Smooth muscle cell (in vitro differentiated cells): ENCODE results near the gene CDK5RAP1. TPM values are rescaled to one million over a fixed set of nuclear protein-coding genes. Genes with fewer than 3 reads are reported as not detected.

Source experiments
- DNase-seq: peaks from one replicate; lab custom pipeline; 2025; ENCODE audit not compliant: unreplicated experiment; lab: John Stamatoyannopoulos, UW
- H2AFZ ChIP-seq: fragments of 200-600 bp; sonication (generic); 2 replicates; pipeline ENCODE4 v1.6.0; 2016; ENCODE audit warnings: antibody characterized with exemption, low read depth, mild to moderate bottlenecking
- H3F3A ChIP-seq: fragments of 200-600 bp; sonication (generic); 2 replicates; pipeline ENCODE4 v1.6.0; 2017; ENCODE audit warnings: antibody characterized with exemption, low read depth
- H3K27ac ChIP-seq: fragments of 200-600 bp; sonication (generic); 2 replicates; pipeline ENCODE4 v1.5.1; 2016; ENCODE audit warnings: low read depth, mild to moderate bottlenecking
- H3K27me3 ChIP-seq: fragments of 200-600 bp; sonication (generic); 2 replicates; pipeline ENCODE4 v1.6.1; 2016; ENCODE audit warnings: low read depth, mild to moderate bottlenecking
- H3K36me3 ChIP-seq: fragments of 200-600 bp; sonication (generic); 2 replicates; pipeline ENCODE4 v1.5.1; 2016; ENCODE audit warnings: low read depth
- H3K4me1 ChIP-seq: fragments of 200-600 bp; sonication (generic); 2 replicates; pipeline ENCODE4 v1.5.1; 2016; ENCODE audit warnings: low read depth
- H3K4me2 ChIP-seq: fragments of 200-600 bp; sonication (generic); 2 replicates; pipeline ENCODE4 v1.6.0; 2016; ENCODE audit warnings: mild to moderate bottlenecking
- H3K4me3 ChIP-seq: fragments of 200-600 bp; sonication (generic); 2 replicates; pipeline ENCODE4 v1.5.1; 2016; ENCODE audit warnings: mild to moderate bottlenecking
- H3K79me2 ChIP-seq: fragments of 200-600 bp; sonication (generic); 2 replicates; pipeline ENCODE4 v1.6.0; 2016; ENCODE audit warnings: low read depth, mild to moderate bottlenecking
- H3K9ac ChIP-seq: fragments of 200-600 bp; sonication (generic); 2 replicates; pipeline ENCODE4 v1.6.0; 2016; ENCODE audit warnings: low read depth
- H3K9me3 ChIP-seq: fragments of 200-600 bp; sonication (generic); replicated peaks from 2 replicates; pipeline ENCODE4 v1.5.1; 2016; ENCODE audit warnings: low read depth
- H4K20me1 ChIP-seq: fragments of 200-600 bp; sonication (generic); 2 replicates; pipeline ENCODE4 v1.6.0; 2016; ENCODE audit warnings: low read depth
- CTCF ChIP-seq: fragments of 200-600 bp; sonication (generic); IDR thresholded peaks from 2 replicates; pipeline ENCODE4 v1.5.1; 2017; ENCODE audit warnings: borderline replicate concordance, mild to moderate bottlenecking, antibody characterized with exemption; ENCODE audit not compliant: insufficient read depth, poor library complexity, severe bottlenecking
- WGBS: methylation state at CpG from one replicate; pipeline ENCODE4 v1.1.7; 2016; ENCODE audit warnings: low lambda C conversion rate; 5-methylcytosine and 5-hydroxymethylcytosine counted together
- polyA plus RNA-seq: library from polyadenylated mRNA; unstranded; fragments of >200 nt; fragmentation: Nextera tagmentation; extraction: Ambion mirVana; gene quantifications from 2 replicates; pipeline ENCODE4 v1.2.1, GENCODE V29; 2016
- total RNA-seq: library from RNA; depleted of rRNA; stranded (reverse); fragments of >200 nt; gene quantifications from 2 replicates; pipeline ENCODE4 v1.2.3, GENCODE V29; 2014

The CDK5RAP1 gene
- total and polyA plus RNA-seq, 2 experiments from 2014 or later, result 29.5 to 54.7 TPM

GRCh38 chr20:33351696-33352095 is 49.6 kb downstream of the CDK5RAP1 start:
- H3K27ac ChIP-seq, result no peak overlapping the region
- no peak overlapping the region for H3K4me2 ChIP-seq
- H3K9ac ChIP-seq, result no peak overlapping the region
- no peak overlapping the region for H3K4me3 ChIP-seq
- no peaks in the 10 kb centered on the region for H3F3A ChIP-seq
- 48% methylated on average over 3 of the region's 3 CpGs for WGBS
- TF ChIP-seq CTCF, result no peak
- H3K36me3 ChIP-seq, result no peaks in the 10 kb centered on the region
- no peaks in the 10 kb centered on the region for H3K4me1 ChIP-seq
- no peak for DNase-seq
- no peaks in the 10 kb centered on the region for H4K20me1 ChIP-seq
- H3K79me2 ChIP-seq, result no peaks in the 10 kb centered on the region
- H3K9me3 ChIP-seq, result no peaks in the 10 kb centered on the region
- H2AFZ ChIP-seq, result no peak overlapping the region
- H3K27me3 ChIP-seq, result no peaks in the 10 kb centered on the region

- Histone ChIP-seq H3K79me2 (no peaks in the 10 kb centered on the region), H3K36me3 (no peaks in the 10 kb centered on the region), H3K27ac (no peak overlapping the region), H3K9ac (no peak overlapping the region), H3K4me3 (no peak overlapping the region), H3K4me2 (no peak overlapping the region), H3K4me1 (no peaks in the 10 kb centered on the region), H4K20me1 (no peaks in the 10 kb centered on the region), H2AFZ (no peak overlapping the region), H3F3A (peaks cover 4% of the 10 kb centered on the region), H3K27me3 (no peaks in the 10 kb centered on the region), H3K9me3 (no peaks in the 10 kb centered on the region)
- DNase-seq, result no peak
- TF ChIP-seq CTCF, result no peak
- WGBS, result 91% methylated on average over 8 of the region's 8 CpGs
Observed at GRCh38 chr20:33349493-33349892, 51.8 kb downstream of the CDK5RAP1 start.

DNA sequence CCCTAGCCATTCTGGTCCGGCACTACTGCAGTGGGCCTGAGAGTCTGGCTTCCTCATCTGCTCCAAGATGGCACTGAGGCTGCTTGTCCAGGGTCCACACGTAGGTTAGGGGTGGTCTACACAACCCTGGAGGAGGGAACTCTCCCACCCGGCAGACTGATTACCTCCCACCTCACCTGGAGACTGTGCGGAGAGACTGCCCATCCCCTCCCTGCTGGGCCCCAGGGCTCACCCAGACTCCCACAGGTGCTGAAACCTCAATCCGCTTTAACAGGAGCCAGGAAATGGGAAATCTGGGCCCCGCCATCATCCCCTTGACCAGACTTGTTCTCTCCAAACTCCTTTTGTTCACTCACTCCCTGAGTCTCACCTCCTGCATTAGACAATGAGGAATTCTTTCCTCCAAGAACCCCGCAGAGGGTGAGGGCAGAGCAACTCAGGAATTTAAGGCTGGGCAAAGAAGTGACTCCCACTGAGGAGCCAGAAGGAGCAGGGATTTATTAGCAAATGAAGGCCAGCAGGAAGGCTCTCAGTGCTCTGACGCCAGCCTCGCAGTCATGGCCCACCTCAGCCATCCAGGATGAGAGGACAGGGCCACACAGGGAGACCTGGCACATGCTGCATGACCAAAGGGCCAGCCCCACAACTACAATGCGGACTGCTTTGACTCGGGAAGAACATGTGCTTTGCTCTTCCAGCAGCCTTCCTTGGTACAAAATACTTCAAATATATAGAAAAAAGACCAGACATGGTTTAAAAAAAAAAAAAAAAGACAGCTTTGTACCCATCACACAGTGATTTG is 53.0 kb downstream of the CDK5RAP1 start:
- DNase-seq, result no peak
- no peaks in the 10 kb centered on the region for H3K9me3 ChIP-seq
- no peaks in the 10 kb centered on the region for H3K36me3 ChIP-seq
- H3K79me2 ChIP-seq, result no peaks in the 10 kb centered on the region
- no peak overlapping the region for H3K9ac ChIP-seq
- no peak overlapping the region for H3K27ac ChIP-seq
- H3K27me3 ChIP-seq, result no peaks in the 10 kb centered on the region
- H3F3A ChIP-seq, result peaks cover 4% of the 10 kb centered on the region
- no peak overlapping the region for H2AFZ ChIP-seq
- H4K20me1 ChIP-seq, result no peaks in the 10 kb centered on the region
- WGBS, result 93% methylated on average over 11 of the region's 11 CpGs
- H3K4me2 ChIP-seq, result no peak overlapping the region
- no peak overlapping the region for H3K4me3 ChIP-seq
- no peaks in the 10 kb centered on the region for H3K4me1 ChIP-seq
- no peak for TF ChIP-seq CTCF

GRCh38 chr20:33345342-33345741 is 56.0 kb downstream of the CDK5RAP1 start:
- Histone ChIP-seq H3K36me3 (no peaks in the 10 kb centered on the region), H3K4me1 (no peaks in the 10 kb centered on the region), H3K27ac (no peak overlapping the region), H3K27me3 (no peaks in the 10 kb centered on the region), H3K9ac (no peak overlapping the region), H3K79me2 (no peaks in the 10 kb centered on the region), H3K4me2 (no peak overlapping the region), H3K4me3 (no peak overlapping the region), H4K20me1 (no peaks in the 10 kb centered on the region), H2AFZ (no peak overlapping the region), H3K9me3 (no peaks in the 10 kb centered on the region), H3F3A (peaks cover 4% of the 10 kb centered on the region)
- no peak for DNase-seq
- TF ChIP-seq CTCF, result no peak
- WGBS, result 66% methylated on average over 9 of the region's 9 CpGs
